KOPT-K1 (cell line): Measurements from ENCODE around the gene FOXP4.
"Not testable (repeated sequence)": the region's sequence is repeated elsewhere in the genome, so short reads cannot be mapped to it uniquely, and the experiment has no call there.

Experiments
- H3K27ac ChIP-seq: fragments of 200-600 bp; sonication (generic); 2 replicates; pipeline ENCODE4 v1.5.1; 2016; ENCODE audit warnings: antibody characterized with exemption, mild to moderate bottlenecking, low read depth, low read length; ENCODE audit not compliant: poor library complexity, severe bottlenecking
- H3K36me3 ChIP-seq: fragments of 200-600 bp; sonication (generic); 2 replicates; pipeline ENCODE4 v1.5.1; 2017; ENCODE audit warnings: antibody characterized with exemption, mild to moderate bottlenecking, low read length, moderate library complexity; ENCODE audit not compliant: insufficient read depth
- H3K9me3 ChIP-seq: fragments of 200-600 bp; sonication (generic); 2 replicates; pipeline ENCODE4 v1.5.1; 2017; ENCODE audit warnings: antibody characterized with exemption, low read length, mild to moderate bottlenecking; ENCODE audit not compliant: insufficient read depth, poor library complexity, severe bottlenecking

Gene FOXP4

GRCh38 chr6:41619193-41619592 is 73.0 kb downstream of the FOXP4 start:
- not testable (repeated sequence) for H3K27ac ChIP-seq, H3K36me3 ChIP-seq
- peaks cover 22% of the 10 kb centered on the region for H3K9me3 ChIP-seq

- Histone ChIP-seq H3K9me3 (peaks cover 22% of the 10 kb centered on the region), H3K36me3 (no peaks in the 10 kb centered on the region), H3K27ac (no peak overlapping the region)
Observed at GRCh38 chr6:41621367-41621766, 75.2 kb downstream of the FOXP4 start.

GRCh38 chr6:41621802-41622201 is 75.6 kb downstream of the FOXP4 start:
- H3K36me3 ChIP-seq = no peaks in the 10 kb centered on the region
- peak overlapping the region; percentile 28 for H3K27ac ChIP-seq
- H3K9me3 ChIP-seq = peaks cover 22% of the 10 kb centered on the region

- H3K27ac ChIP-seq = peak overlapping the region; percentile 28
- peaks cover 22% of the 10 kb centered on the region for H3K9me3 ChIP-seq
- no peaks in the 10 kb centered on the region for H3K36me3 ChIP-seq
Observed at GRCh38 chr6:41622206-41622988, 76.2 kb downstream of the FOXP4 start.

- peak overlapping the region; percentile 89 for H3K27ac ChIP-seq
- no peaks in the 10 kb centered on the region for H3K36me3 ChIP-seq
- H3K9me3 ChIP-seq = peaks cover 22% of the 10 kb centered on the region
Observed at GRCh38 chr6:41623330-41623729, 77.1 kb downstream of the FOXP4 start.

- Histone ChIP-seq H3K27ac (peak overlapping the region; percentile 89), H3K9me3 (peaks cover 22% of the 10 kb centered on the region), H3K36me3 (no peaks in the 10 kb centered on the region)
Observed at GRCh38 chr6:41624621-41625380, 78.6 kb downstream of the FOXP4 start.

- peaks cover 22% of the 10 kb centered on the region for H3K9me3 ChIP-seq
- no peaks in the 10 kb centered on the region for H3K36me3 ChIP-seq
- peak overlapping the region; percentile 89 for H3K27ac ChIP-seq
Observed at GRCh38 chr6:41625442-41625841, 79.3 kb downstream of the FOXP4 start.

- H3K9me3 ChIP-seq = peaks cover 17% of the 10 kb centered on the region
- no peaks in the 10 kb centered on the region for H3K36me3 ChIP-seq
- peak overlapping the region; percentile 89 for H3K27ac ChIP-seq
Observed at GRCh38 chr6:41626022-41626421, 79.8 kb downstream of the FOXP4 start.

GRCh38 chr6:41626917-41627316 is 80.7 kb downstream of the FOXP4 start:
- Histone ChIP-seq H3K36me3 (no peaks in the 10 kb centered on the region), H3K9me3 (peaks cover 8% of the 10 kb centered on the region), H3K27ac (peak overlapping the region; percentile 89)

- Histone ChIP-seq H3K9me3 (no peaks in the 10 kb centered on the region), H3K36me3 (no peaks in the 10 kb centered on the region), H3K27ac (no peak overlapping the region)
Observed at GRCh38 chr6:41629128-41629527, 82.9 kb downstream of the FOXP4 start.

GRCh38 chr6:41630069-41630468 is 83.9 kb downstream of the FOXP4 start:
- no peaks in the 10 kb centered on the region for H3K9me3 ChIP-seq
- no peaks in the 10 kb centered on the region for H3K36me3 ChIP-seq
- no peak overlapping the region for H3K27ac ChIP-seq

- Histone ChIP-seq H3K36me3 (no peaks in the 10 kb centered on the region), H3K27ac (no peak overlapping the region), H3K9me3 (no peaks in the 10 kb centered on the region)
Observed at GRCh38 chr6:41630946-41631345, 84.8 kb downstream of the FOXP4 start.

- no peaks in the 10 kb centered on the region for H3K36me3 ChIP-seq
- H3K27ac ChIP-seq = no peak overlapping the region
Observed at GRCh38 chr6:41633056-41633634, 87.0 kb downstream of the FOXP4 start.

GRCh38 chr6:41634657-41635056 is 88.5 kb downstream of the FOXP4 start:
- Histone ChIP-seq H3K9me3 (no peaks in the 10 kb centered on the region), H3K36me3 (no peaks in the 10 kb centered on the region), H3K27ac (no peak overlapping the region)

More at GRCh38 chr6:41633056-41633634, 87.0 kb downstream of the FOXP4 start:
- no peaks in the 10 kb centered on the region for H3K9me3 ChIP-seq

GRCh38 chr6:41635365-41635764 is 89.2 kb downstream of the FOXP4 start:
- H3K36me3 ChIP-seq = no peaks in the 10 kb centered on the region
- peak overlapping the region; percentile 6 for H3K27ac ChIP-seq
- H3K9me3 ChIP-seq = no peaks in the 10 kb centered on the region
